GM10248 (cell line): ENCODE results near the gene ACKR3.

Source experiments
- CTCF ChIA-PET: fragments of 300-600 bp; sonication (Branson Sonifier 250); formaldehyde crosslinking; extraction: SDS; loops from one replicate; lab custom pipeline; 2021; ENCODE audit warnings: antibody characterized with exemption; lab: Yijun Ruan, JAX
- POLR2A ChIA-PET: fragments of 350-650 bp; sonication (Branson Sonifier 250); formaldehyde crosslinking; extraction: SDS; loops from one replicate; lab custom pipeline; 2020; ENCODE audit warnings: antibody characterized with exemption; lab: Yijun Ruan, JAX
- DNase-seq: peaks from one replicate; pipeline ENCODE4 v3.0.0; 2012; ENCODE audit errors: extremely low spot score
- TF ChIP-seq, protein P1 (sequence below): IDR thresholded peaks from 2 replicates; pipeline ENCODE4 v1.5.1; 2012; ENCODE audit warnings: mild to moderate bottlenecking, low read depth; ENCODE audit errors: extremely low read depth, missing control alignments, control extremely low read depth

The ACKR3 gene

DNA sequence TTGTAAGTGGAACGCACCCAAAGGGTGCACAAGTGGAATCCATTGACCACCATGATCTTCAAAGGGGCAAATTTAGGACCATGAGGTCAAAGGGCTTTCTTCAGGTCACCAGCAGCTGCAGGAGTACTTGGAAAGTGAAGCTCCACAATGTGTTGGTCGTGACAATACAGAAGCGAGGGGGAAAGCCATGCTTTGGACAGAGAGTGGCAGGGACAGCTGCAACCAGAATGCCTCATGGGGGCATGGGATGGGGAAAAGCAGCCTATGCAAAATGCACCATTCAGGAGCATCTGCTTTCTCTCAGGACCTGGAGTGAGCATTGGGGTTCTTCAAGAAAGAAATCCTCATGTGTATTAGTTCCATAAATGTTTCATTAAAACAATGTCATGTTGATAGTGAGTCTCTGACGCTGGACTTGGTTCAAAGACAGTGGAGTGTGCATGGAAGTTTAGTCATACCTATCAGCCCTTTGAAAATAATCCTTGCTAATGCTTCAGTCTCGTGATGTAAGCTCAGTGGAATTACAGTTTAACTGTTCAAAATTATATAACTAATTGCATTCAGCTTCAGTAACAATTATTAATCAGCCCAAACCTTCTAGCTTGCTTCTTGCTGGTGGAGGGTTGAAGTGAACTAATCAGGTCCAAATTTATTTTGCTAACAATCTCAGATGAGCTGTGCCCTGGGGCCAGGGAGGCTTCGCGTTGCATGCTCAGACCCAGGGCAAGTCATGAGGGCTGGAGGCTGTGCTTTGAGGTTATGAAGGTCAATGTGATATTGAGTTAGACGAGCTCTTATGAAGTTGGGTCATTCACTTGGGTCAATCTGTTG is 41.6 kb downstream of the ACKR3 start:
- CTCF ChIA-PET, result interaction anchor here (2.2 to 2.6 kb wide), 2 partner anchors 12 to 98 kb away, joined by 10 to 11 read pairs; no protein-coding TSS in a partner anchor
- TF ChIP-seq, protein P1, sequence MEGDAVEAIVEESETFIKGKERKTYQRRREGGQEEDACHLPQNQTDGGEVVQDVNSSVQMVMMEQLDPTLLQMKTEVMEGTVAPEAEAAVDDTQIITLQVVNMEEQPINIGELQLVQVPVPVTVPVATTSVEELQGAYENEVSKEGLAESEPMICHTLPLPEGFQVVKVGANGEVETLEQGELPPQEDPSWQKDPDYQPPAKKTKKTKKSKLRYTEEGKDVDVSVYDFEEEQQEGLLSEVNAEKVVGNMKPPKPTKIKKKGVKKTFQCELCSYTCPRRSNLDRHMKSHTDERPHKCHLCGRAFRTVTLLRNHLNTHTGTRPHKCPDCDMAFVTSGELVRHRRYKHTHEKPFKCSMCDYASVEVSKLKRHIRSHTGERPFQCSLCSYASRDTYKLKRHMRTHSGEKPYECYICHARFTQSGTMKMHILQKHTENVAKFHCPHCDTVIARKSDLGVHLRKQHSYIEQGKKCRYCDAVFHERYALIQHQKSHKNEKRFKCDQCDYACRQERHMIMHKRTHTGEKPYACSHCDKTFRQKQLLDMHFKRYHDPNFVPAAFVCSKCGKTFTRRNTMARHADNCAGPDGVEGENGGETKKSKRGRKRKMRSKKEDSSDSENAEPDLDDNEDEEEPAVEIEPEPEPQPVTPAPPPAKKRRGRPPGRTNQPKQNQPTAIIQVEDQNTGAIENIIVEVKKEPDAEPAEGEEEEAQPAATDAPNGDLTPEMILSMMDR, result no peak
- POLR2A ChIA-PET, result no interaction called here
- no peak for DNase-seq

DNA sequence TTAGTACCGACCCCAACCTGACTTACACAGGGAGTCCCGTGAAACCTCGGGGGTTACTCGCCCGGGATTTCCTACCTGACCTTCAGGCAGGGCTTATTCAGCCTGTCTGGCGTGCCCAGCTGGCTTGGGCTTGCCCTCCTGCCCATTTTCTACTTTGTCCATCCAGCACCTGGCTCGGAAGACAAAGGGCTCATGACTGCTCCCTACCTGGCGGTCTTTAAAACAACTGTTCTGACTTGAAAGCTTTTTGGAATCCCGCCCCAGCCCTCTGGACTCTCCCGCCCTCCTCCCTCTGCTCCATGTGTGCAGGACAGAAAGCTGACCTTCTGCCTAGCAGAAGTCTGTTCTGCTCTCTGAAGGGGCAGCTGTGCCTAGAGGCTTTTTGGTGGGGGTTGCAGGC is 43.1 kb downstream of the ACKR3 start:
- ChIA-PET POLR2A (interaction anchor here (0.5 kb wide), 1 partner anchor 11 kb away, joined by 3 read pairs; no protein-coding TSS in a partner anchor), CTCF (interaction anchor here (0.8 to 2.6 kb wide), 5 partner anchors 9 to 100 kb away, joined by 3 to 11 read pairs (median 8); no protein-coding TSS in a partner anchor)
- TF ChIP-seq, protein P1, result no peak
- DNase-seq, result no peak

DNA sequence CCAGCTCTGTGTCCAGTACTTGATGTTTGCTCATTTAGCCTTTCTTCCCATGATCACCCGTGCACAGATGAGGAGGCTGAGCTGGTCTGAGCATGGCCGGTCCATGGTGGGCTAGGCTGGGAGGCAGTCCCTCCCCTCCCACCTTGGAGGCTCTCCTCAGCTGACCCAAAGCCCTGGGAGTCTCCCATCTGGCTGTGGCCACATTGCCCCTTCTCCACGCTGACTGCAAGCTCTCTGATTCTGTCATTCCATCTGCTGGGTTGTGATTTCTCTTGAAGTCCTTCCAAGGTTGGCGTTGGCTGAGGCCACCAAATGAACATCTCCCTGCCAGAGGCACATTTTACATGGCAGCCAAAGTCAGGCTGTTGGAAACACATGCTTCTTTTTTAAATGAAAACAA is 44.0 kb downstream of the ACKR3 start:
- DNase-seq, result no peak
- TF ChIP-seq, protein P1, result no peak
- ChIA-PET POLR2A (no interaction called here), CTCF (interaction anchor here (1.2 to 2.6 kb wide), 3 partner anchors 10 to 101 kb away, joined by 3 to 11 read pairs (median 8); no protein-coding TSS in a partner anchor)

DNA sequence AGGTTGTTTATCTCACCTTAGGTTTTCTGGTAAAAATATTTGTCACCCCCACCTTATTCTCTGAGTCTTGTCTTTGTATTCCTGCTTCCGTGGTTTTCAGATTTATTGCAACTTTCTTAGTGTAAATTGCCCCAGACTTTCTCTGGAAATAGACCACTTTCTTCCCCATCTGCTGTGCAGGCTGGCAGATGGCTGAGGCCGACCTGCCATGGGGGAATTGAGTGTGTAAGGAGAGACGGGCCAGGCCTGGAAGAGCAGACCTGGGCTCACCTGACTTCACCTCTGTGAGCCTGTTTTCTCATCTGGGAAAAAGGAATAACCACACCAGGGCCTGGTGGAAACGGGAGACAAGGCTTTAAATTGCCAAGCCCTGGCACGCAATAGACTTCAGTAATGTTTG is 44.9 kb downstream of the ACKR3 start:
- CTCF ChIA-PET, result interaction anchor here (2.5 kb wide), 1 partner anchor 11 kb away, joined by 8 read pairs; no protein-coding TSS in a partner anchor
- no peak for DNase-seq
- TF ChIP-seq, protein P1, result no peak
- POLR2A ChIA-PET, result no interaction called here

DNA sequence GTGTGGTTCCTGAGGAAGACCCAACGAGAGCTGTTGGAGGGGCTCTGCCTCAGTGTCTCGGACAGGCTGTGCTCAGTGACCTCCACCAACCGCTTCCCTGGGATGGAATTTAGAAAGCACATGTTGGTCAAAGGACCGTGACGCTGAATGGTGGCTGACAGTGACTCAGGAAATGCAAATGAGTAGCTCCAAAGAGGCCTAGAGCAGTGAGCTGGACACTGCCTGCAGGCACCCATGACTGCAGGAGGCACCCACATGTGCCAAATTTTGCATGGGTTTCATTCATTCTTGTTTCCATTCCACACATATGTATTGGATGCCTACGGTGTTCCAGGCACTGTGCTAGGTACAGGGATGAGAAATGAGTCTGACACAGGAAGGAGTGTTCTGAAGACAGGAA is 46.4 kb downstream of the ACKR3 start:
- CTCF ChIA-PET, result interaction anchor here (1.1 to 1.2 kb wide), 2 partner anchors 9 to 103 kb away, joined by 3 to 4 read pairs; no protein-coding TSS in a partner anchor
- POLR2A ChIA-PET, result no interaction called here
- TF ChIP-seq, protein P1, result no peak
- no peak for DNase-seq

DNA sequence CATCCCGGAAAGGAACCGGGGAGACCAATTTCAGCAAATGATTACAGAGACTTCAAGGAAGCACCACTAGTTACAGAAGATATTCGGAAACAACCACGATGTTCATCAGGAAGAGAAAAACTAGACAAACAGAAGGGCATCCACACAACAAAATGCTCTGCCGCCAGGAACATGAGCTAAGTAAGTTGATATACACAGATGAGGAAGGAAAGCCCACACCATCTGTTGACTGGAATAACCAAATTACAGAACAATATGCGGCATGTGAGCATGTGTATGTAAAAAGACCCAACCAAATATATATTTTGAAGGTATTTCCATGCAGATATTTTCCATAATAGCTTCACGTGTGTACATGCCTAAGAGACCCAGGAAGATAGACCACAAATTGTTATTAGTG is 47.0 kb downstream of the ACKR3 start:
- ChIA-PET CTCF (interaction anchor here (1.1 kb wide), 1 partner anchor 8 kb away, joined by 4 read pairs; no protein-coding TSS in a partner anchor), POLR2A (no interaction called here)
- TF ChIP-seq, protein P1, result no peak
- DNase-seq, result no peak
